Posterior vena cava (tissue), 2 donors: ENCODE results near the gene RALGPS1. TPM values are rescaled to one million over a fixed set of nuclear protein-coding genes. Genes with fewer than 3 reads are reported as not detected.
"Not testable (repeated sequence)": the region's sequence is repeated elsewhere in the genome, so short reads cannot be mapped to it uniquely, and the experiment has no call there.

Experiments used
- DNase-seq: peaks from one replicate; pipeline ENCODE4 v3.0.0-alpha.2; 2020; ENCODE audit warnings: low spot score
- intact Hi-C, 2 donors: fragments of 100-400 bp; cut with DNase I; formaldehyde crosslinking; loops; one replicate each; pipeline versions ENCODE4 v1.14.1 to v1.14.2; 2022 to 2023
- total RNA-seq, 2 donors: library from RNA; stranded (reverse); fragmentation: NEBNext Ultra II Directional; extraction: Animal tissue kit (Norgen Biotek cat#: 25700); gene quantifications; one replicate each; pipeline ENCODE4 v1.2.1, GENCODE V29; 2021
- donor health status: DM: yes; HTN: yes; CAD: no.
- donor health status: DM: yes; HTN: yes; CAD: no.

Gene RALGPS1
- total RNA-seq, 2 donors from 2014 or later = 6.4 to 7.8 TPM

DNA sequence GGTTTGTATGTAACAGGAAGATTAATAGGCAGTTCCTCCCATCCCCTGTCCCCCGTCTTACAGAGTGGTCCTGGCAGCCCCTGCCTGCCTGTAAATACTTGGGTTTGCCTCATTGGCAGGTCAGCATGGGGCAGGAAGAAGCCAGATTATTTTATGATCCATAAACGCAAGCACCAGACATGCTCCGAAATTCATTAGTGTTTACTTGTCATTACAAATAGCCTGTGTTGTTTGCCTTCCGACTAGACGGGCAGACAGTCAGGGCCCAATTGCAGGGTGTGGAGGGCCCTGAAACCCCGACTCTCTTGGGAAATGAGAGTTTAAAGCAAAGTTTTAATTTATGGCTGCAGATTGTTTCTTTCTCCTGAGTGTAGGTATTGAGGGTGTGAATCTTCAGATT is 97.2 kb downstream of the RALGPS1 start:
- no peak for DNase-seq
- intact Hi-C loops = loop anchor here in 1 of 2 donors (10.0 kb wide), 1 partner anchor 57 kb away; no protein-coding TSS in a partner anchor

- no peak for DNase-seq
- intact Hi-C loops = loop anchor here in 1 of 2 donors (10.0 kb wide), 1 partner anchor 57 kb away; no protein-coding TSS in a partner anchor
These were observed 97.7 kb downstream of the RALGPS1 start for GRCh38 chr9:127012250-127012649.

DNA sequence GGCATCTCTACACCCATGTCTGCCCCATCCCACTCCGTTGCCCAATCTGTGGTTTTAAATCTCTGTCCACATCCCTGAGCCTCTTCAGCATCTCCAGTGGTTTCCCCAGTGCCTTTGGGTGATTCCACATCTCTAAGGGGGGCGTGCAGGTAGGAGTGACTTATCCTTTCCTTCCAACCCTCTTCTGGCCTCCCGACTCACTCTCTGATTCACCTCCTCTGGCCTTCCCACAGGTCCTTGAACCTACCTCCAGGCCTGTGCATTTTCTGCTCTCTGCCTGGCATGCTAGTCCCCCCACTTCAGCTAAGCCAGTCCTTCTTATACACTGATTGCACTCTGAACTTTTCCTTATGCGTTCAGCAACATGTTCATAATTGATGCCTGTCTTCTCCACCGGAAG is 99.0 kb downstream of the RALGPS1 start:
- DNase-seq = no peak
- intact Hi-C loops = loop anchor here in 1 of 2 donors (10.0 kb wide), 1 partner anchor 59 kb away; no protein-coding TSS in a partner anchor

- intact Hi-C loops = loop anchor here in 1 of 2 donors (10.0 kb wide), 1 partner anchor 60 kb away; no protein-coding TSS in a partner anchor
- DNase-seq = no peak
These were observed 99.8 kb downstream of the RALGPS1 start for GRCh38 chr9:127014216-127014909.

GRCh38 chr9:127014910-127015540 is 100.4 kb downstream of the RALGPS1 start:
- intact Hi-C loops = loop anchor here in 1 of 2 donors (10.0 kb wide), 1 partner anchor 60 kb away; no protein-coding TSS in a partner anchor

DNA sequence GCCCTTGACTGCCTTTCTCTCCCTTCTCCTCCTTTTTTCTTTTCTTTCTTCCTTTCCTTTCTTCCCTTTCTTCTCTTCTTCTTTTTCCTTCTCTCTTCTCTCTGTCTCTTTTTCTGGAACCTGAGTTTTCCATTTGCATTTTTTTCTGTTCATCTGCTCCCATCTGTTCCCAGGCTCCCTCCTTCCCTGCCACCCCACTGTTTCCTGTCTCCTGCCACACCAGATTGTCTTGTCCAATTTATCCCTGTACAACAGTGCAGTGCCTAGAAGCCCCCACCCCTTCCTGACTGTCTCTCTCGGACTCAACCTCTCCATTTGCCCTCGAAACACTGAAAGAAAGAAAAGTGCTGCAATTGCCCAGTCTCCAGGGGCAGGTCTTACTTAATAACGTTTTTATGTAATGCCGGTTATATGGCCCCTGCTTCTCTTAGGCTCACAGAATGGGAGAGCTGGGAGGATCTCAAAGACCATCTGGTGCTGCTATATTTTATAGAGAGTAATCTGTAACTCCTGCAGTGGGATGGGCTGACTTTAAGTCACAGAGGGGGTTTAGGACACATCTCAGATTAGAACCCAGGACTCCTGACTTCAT is 101.4 kb downstream of the RALGPS1 start:
- no peak for DNase-seq

More at GRCh38 chr9:127014910-127015540, 100.4 kb downstream of the RALGPS1 start:
- DNase-seq = no peak

GRCh38 chr9:127017979-127018378 is 103.4 kb downstream of the RALGPS1 start:
- intact Hi-C loops = loop anchor here in 1 of 2 donors (10.0 kb wide), 1 partner anchor 63 kb away; no protein-coding TSS in a partner anchor
- not testable (repeated sequence) for DNase-seq

More for the DNA sequence above, 101.4 kb downstream of the RALGPS1 start:
- intact Hi-C loops = loop anchor here in 1 of 2 donors (10.0 kb wide), 1 partner anchor 61 kb away; no protein-coding TSS in a partner anchor

DNA sequence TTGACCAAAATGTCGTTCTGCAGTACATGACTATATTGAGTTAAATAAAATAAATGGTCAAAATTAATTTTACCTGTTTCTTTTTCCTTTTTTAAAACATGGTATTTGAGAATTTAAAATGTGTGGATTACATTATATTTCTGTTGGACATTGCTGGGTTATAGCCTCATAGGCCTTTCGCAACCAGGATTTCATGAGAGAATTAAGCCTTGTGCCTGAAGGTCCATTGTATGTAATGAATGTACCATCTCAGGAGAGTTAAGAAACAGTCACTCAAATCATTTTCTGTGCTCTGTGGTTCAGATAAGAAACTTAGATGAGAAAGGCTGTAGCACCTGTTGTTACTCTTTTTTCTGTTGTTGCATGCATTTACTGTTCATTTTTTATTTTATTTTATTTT is 104.4 kb downstream of the RALGPS1 start:
- DNase-seq = no peak
- intact Hi-C loops = loop anchor here in 1 of 2 donors (10.0 kb wide), 1 partner anchor 64 kb away; no protein-coding TSS in a partner anchor

DNA sequence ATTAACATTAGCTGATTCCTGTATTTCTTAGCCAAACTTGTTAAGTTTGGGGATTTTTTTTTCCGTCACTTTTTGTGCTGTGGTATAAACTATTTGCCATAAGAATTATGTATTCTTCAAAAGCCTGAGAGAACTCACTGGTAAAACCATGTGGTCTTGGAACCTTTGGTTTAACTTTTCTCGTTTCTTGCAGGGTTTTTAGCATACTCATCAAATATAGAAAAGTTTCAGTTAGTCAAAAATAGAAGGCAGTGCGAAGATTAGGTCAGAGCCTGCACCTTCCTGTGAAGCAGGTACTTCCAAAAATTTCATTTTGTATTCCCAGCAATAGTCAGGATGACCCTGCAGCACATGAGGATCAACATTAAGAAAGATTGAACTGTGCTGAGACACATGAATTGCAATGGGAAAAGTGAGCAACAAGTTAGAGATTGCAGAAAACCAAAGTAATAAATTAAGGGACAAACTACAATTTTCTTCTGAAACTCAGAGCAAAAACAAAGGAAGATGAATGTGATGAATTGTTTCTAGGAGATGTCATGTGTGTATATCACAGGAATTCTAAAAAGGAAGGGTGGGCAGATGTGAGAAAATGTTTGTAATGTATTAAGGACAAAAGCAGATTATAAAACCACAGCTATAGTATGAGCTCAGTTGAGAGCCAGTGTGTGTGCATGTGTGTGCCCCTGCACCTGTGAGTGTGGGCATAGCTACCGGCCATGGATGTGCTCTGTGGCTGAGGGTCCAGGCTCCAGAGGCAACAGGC is 105.6 kb downstream of the RALGPS1 start:
- DNase-seq = no peak
- intact Hi-C loops = no loop called here

DNA sequence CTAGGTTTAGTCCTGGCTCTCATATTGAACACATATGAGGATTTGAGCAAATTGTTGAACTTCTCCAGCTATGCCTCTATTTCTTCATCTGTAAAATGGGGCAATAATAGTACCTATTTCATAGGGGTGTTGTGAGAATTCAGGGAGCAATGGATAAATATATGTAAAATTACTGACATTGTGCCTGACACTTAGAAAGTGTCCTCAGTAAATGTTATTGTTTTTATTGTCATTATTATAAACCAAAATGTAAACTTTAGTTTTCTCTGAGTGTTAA is 106.2 kb downstream of the RALGPS1 start:
- DNase-seq = no peak
- intact Hi-C loops = no loop called here

DNA sequence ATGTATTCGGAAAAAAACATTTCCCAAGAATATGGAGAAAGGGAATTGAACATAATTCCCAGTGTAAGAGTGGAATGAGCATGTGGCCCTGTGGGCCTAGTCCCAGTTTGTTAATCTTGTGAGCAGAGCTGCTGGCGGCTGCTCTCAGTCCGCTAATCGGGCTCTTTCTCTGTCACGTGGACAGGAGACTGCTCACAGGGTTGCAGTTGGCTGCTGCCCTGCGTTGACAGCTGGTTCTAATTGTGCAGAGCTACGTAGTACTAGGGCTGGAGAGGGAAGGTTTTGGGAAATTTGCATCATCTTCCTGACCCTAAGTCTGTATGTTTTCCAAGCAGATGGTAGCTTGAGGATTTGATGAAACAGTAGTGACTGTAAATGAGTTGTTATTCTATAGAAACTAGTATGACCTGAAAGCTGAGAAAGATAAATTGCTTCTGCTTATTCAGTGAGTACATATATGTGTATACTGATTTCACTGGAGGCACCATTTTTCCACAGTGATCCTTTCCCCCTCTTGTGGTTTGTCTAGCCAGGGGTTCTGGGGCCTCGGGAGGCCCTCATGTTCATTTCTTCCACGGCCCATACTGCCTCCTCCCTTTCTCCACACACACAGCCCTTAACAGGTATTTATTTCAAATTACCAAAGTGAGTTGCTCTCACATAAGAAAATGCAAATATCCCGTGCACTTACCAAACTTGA is 107.2 kb downstream of the RALGPS1 start:
- DNase-seq = peak; percentile 96
- intact Hi-C loops = no loop called here

DNA sequence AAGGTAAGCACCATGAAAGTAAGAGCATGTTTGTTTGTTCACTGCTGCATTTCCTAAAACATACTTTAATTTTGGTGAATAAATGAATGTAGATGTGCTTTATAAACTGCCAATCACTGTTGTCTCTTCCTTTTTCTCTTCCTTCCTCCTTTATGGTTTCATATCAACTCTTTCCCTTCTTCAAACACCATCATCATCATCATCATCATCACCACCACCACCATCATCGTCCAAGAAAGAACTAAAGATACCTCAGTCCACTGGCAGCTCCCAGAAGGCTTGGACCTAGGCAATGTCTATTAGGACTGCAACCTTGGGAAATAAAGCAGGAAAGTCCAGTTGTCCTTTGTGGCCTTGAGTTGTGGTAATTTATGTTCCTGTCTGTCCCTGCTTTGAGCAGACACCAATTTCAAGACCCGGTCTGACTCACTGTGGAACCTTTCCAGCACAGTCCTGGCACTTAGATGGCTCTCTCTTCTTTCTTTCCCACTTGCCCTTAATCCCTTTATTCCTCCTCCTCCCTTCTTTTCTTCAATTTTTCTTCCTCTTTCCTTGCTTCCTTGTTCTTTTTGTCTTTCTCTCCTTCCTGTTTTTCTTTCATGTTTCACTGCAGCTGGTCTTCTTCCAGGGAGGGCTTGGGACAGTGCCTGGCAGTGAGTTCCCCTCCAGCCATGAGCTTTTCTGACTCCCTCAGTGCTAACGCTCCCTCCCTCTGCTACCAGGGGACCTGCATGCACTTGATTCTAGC is 108.5 kb downstream of the RALGPS1 start:
- DNase-seq = no peak
- intact Hi-C loops = no loop called here

- no peak for DNase-seq
- intact Hi-C loops = no loop called here
These were observed 110.5 kb downstream of the RALGPS1 start for GRCh38 chr9:127025042-127025441.

- no peak for DNase-seq
- intact Hi-C loops = no loop called here
These were observed 113.1 kb downstream of the RALGPS1 start for GRCh38 chr9:127027694-127028093.

DNA sequence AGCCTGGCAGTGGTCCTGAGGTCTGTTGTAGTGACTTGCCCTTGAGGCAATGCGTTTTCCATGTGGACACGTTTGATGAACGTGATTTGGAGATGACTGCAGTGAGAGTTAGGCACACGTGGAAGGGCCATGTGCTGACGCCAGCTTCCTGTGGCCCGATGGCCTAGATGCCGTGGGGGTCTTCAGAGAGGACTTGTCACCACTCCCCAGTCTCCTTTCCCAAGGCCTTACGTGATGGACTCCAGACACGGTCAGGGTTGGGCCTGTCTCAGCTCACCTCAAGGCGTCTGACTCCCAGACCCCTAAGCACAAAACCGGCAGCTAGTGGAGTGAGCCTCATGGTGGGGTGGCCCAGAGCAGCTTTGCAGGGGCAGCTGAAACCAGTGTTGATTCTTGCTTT is 115.0 kb downstream of the RALGPS1 start:
- no peak for DNase-seq
- intact Hi-C loops = no loop called here

GRCh38 chr9:127030814-127031740 is 116.5 kb downstream of the RALGPS1 start:
- intact Hi-C loops = loop anchor here in 1 of 2 donors (10.0 kb wide), 1 partner anchor 164 kb away; no protein-coding TSS in a partner anchor
- no peak for DNase-seq

- DNase-seq = no peak
- intact Hi-C loops = loop anchor here (2.0 to 10.0 kb wide), 2 partner anchors 23 to 163 kb away; no protein-coding TSS in a partner anchor
These were observed 117.7 kb downstream of the RALGPS1 start for GRCh38 chr9:127032256-127032655.
